HCT116 (cell line): ENCODE results near the gene IBA57. TPM values are rescaled to one million over a fixed set of nuclear protein-coding genes. Genes with fewer than 3 reads are reported as not detected.

Source experiments
- ATAC-seq: fragments of 200-7000 bp; cut with Tn5 transposase; 2 replicates; pipeline ENCODE4 v1.9.1; 2020; ENCODE audit warnings: mild to moderate bottlenecking, moderate library complexity
- BruUV-seq: library from RNA; stranded (reverse); fragments of 400-500 nt; replicated peaks from 2 replicates; lab custom pipeline; 2021; lab: Mats Ljungman, UMichigan
- CTCF ChIA-PET: fragments of 300-600 bp; sonication (Branson Sonifier 250); formaldehyde crosslinking; loops from one replicate; lab custom pipeline; 2021; ENCODE audit warnings: antibody characterized with exemption; lab: Charles Lee
- POLR2A ChIA-PET: fragments of 300-600, 350-600 bp; sonication (Branson Sonifier 250); formaldehyde crosslinking; loops from one replicate; lab custom pipeline; 2021; ENCODE audit warnings: antibody characterized with exemption; lab: Charles Lee
- RAD21 ChIA-PET, 2 experiments: fragments of 300-600 bp; sonication (Branson Sonifier 250); formaldehyde crosslinking; loops; one replicate each; lab custom pipeline; 2023; ENCODE audit warnings: low total read pairs in 2 of 2; ENCODE audit not compliant: uncharacterized antibody in 2 of 2, unreplicated experiment in 2 of 2, low non-redundant PET in 1 of 2; lab: Charles Lee
- DNase-seq: peaks from one replicate; pipeline ENCODE4 v3.0.0-alpha.2; 2010; ENCODE audit warnings: low read depth, low spot score
- H2AFZ ChIP-seq: fragments of 200-600 bp; shearing (Covaris generic), sonication (generic); 2 replicates; pipeline ENCODE4 v1.6.1; 2017; ENCODE audit warnings: low read depth, mixed run types, mixed read lengths, antibody characterized with exemption, low read length; ENCODE audit not compliant: poor library complexity, severe bottlenecking
- H3K27ac ChIP-seq: 2 replicates; pipeline ENCODE4 v1.5.1; 2012; ENCODE audit warnings: low read depth, low read length
- H3K27me3 ChIP-seq: fragments of 200-600 bp; sonication (generic); 2 replicates; pipeline ENCODE4 v1.6.1; 2016; ENCODE audit warnings: mixed run types, low read length, mixed read lengths; ENCODE audit not compliant: insufficient read depth
- H3K36me3 ChIP-seq, 2 experiments: fragments of 200-500 bp in 1 of 2; fragments of 200-600 bp in 1 of 2; sonication (Bioruptor generic) in 1 of 2; sonication (generic) in 1 of 2; 2 replicates each; pipeline versions ENCODE4 v1.5.1 to v1.6.1; 2014 to 2016; ENCODE audit warnings: low read length in 2 of 2, inconsistent platforms in 1 of 2, mixed read lengths in 1 of 2, mixed run types in 1 of 2; ENCODE audit not compliant: insufficient read depth in 2 of 2, control insufficient read depth in 1 of 2
- H3K4me1 ChIP-seq, 2 experiments: fragments of 200-600 bp in 1 of 2; sonication (generic) in 1 of 2; 2 replicates each; pipeline versions ENCODE4 v1.5.1 to v1.6.1; 2012 to 2017; ENCODE audit warnings: low read length in 2 of 2, inconsistent platforms in 1 of 2, mild to moderate bottlenecking in 1 of 2, mixed read lengths in 1 of 2, mixed run types in 1 of 2, moderate library complexity in 1 of 2; ENCODE audit not compliant: insufficient read depth in 2 of 2, control insufficient read depth in 1 of 2
- H3K4me2 ChIP-seq: fragments of 200-600 bp; sonication (generic); 2 replicates; pipeline ENCODE4 v1.6.1; 2017; ENCODE audit warnings: mixed run types, low read length, mixed read lengths
- H3K4me3 ChIP-seq, 2 experiments: fragments of 200-600 bp in 1 of 2; sonication (generic) in 1 of 2; replicated peaks in 1 of 2; 2 replicates each; pipeline ENCODE4 v1.5.1; 2011 to 2016; ENCODE audit warnings: low read length in 2 of 2, control low read depth in 1 of 2, low read depth in 1 of 2, mild to moderate bottlenecking in 1 of 2, mixed read lengths in 1 of 2, mixed run types in 1 of 2
- H3K79me2 ChIP-seq: fragments of 200-600 bp; sonication (generic); 2 replicates; pipeline ENCODE4 v1.6.1; 2017; ENCODE audit warnings: mild to moderate bottlenecking, mixed run types, low read length, moderate library complexity, mixed read lengths; ENCODE audit not compliant: insufficient read depth
- H3K9ac ChIP-seq: fragments of 200-600 bp; sonication (generic); 2 replicates; pipeline ENCODE4 v1.6.1; 2016; ENCODE audit warnings: low read length, mixed read lengths
- H3K9me2 ChIP-seq: fragments of 200-600 bp; sonication (generic), shearing (Covaris generic); 2 replicates; pipeline ENCODE4 v1.6.1; 2017; ENCODE audit warnings: mixed run types, mild to moderate bottlenecking, moderate library complexity; ENCODE audit not compliant: insufficient read depth
- H3K9me3 ChIP-seq, 2 experiments: fragments of 200-500 bp in 1 of 2; fragments of 200-600 bp in 1 of 2; sonication (Bioruptor generic) in 1 of 2; sonication (generic) in 1 of 2; 2 replicates each; pipeline ENCODE4 v1.6.1; 2014 to 2017; ENCODE audit warnings: low read length in 2 of 2, mixed read lengths in 2 of 2, inconsistent platforms in 1 of 2, low read depth in 1 of 2, mild to moderate bottlenecking in 1 of 2, mixed run types in 1 of 2, moderate library complexity in 1 of 2; ENCODE audit not compliant: control insufficient read depth in 1 of 2, insufficient read depth in 1 of 2
- H4K20me1 ChIP-seq: fragments of 200-600 bp; sonication (generic), shearing (Covaris generic); 2 replicates; pipeline ENCODE4 v1.6.1; 2017; ENCODE audit warnings: mixed run types, mild to moderate bottlenecking, moderate library complexity; ENCODE audit not compliant: insufficient read depth
- CBX3 ChIP-seq: IDR thresholded peaks from 2 replicates; pipeline ENCODE4 v1.6.1; 2012; ENCODE audit warnings: low read depth
- EGR1 ChIP-seq: IDR thresholded peaks from 2 replicates; pipeline ENCODE4 v1.6.1; 2012; ENCODE audit warnings: low read depth
- ELF1 ChIP-seq: IDR thresholded peaks from 2 replicates; pipeline ENCODE4 v1.6.1; 2012; ENCODE audit warnings: low read depth, borderline replicate concordance
- EZH2 ChIP-seq: fragments of 200-600 bp; sonication (generic); IDR thresholded peaks from 2 replicates; pipeline ENCODE4 v1.6.1; 2017; ENCODE audit warnings: antibody characterized with exemption, mixed run types
- JUND ChIP-seq: IDR thresholded peaks from 2 replicates; pipeline ENCODE4 v1.6.1; 2012
- SIN3A ChIP-seq: IDR thresholded peaks from 2 replicates; pipeline ENCODE4 v1.6.1; 2012; ENCODE audit warnings: low read depth
- SP1 ChIP-seq: IDR thresholded peaks from 2 replicates; pipeline ENCODE4 v1.6.1; 2012; ENCODE audit warnings: low read depth
- TCF7L2 ChIP-seq: IDR thresholded peaks from 2 replicates; pipeline ENCODE4 v1.7.0; 2011; ENCODE audit warnings: borderline replicate concordance, inconsistent platforms; ENCODE audit not compliant: insufficient read depth, insufficient read length; ENCODE audit errors: extremely low read depth
- YY1 ChIP-seq: IDR thresholded peaks from 2 replicates; pipeline ENCODE4 v1.6.1; 2011; ENCODE audit warnings: low read length, low read depth, moderate library complexity, mild to moderate bottlenecking; ENCODE audit not compliant: insufficient replicate concordance; ENCODE audit errors: extremely low read depth
- ZFX ChIP-seq: fragments of 450-650 bp; IDR thresholded peaks from 2 replicates; pipeline ENCODE4 v1.6.1; 2017
- ZNF274 ChIP-seq: fragments of 200-500 bp; sonication (Bioruptor generic); IDR thresholded peaks from 2 replicates; pipeline ENCODE4 v1.6.1; 2014; ENCODE audit warnings: mild to moderate bottlenecking, low read depth, low read length, inconsistent platforms
- intact Hi-C: fragments of 100-400 bp; cut with micrococcal nuclease; formaldehyde crosslinking; loops from 2 replicates; pipeline ENCODE4 v1.10.0; 2022
- total RNA-seq: library from RNA; stranded (reverse); gene quantifications from one replicate; pipeline ENCODE4 v1.2.1, GENCODE V29; 2021; ENCODE audit not compliant: unreplicated experiment
- TF ChIP-seq, protein P1 (sequence below): IDR thresholded peaks from 2 replicates; pipeline ENCODE4 v1.6.1; 2012; ENCODE audit warnings: low read depth
- TF ChIP-seq, protein P2 (sequence below): IDR thresholded peaks from 2 replicates; pipeline ENCODE4 v1.6.1; 2011; ENCODE audit warnings: mild to moderate bottlenecking, low read length, moderate library complexity; ENCODE audit not compliant: insufficient replicate concordance; ENCODE audit errors: extremely low read depth
- TF ChIP-seq, protein P3 (sequence below), 3 experiments: fragments of 200-600 bp in 1 of 3; sonication (generic) in 1 of 3; IDR thresholded peaks in 2 of 3; conservative IDR thresholded peaks in 1 of 3; 2 replicates each; pipeline ENCODE4 v1.5.1; 2012 to 2017; ENCODE audit warnings: low read depth in 2 of 3, low read length in 2 of 3, antibody characterized with exemption in 1 of 3, borderline replicate concordance in 1 of 3, control low read depth in 1 of 3, mild to moderate bottlenecking in 1 of 3, mixed read lengths in 1 of 3, mixed run types in 1 of 3, moderate library complexity in 1 of 3; ENCODE audit not compliant: insufficient read depth in 1 of 3
- TF ChIP-seq, protein P4 (sequence below): IDR thresholded peaks from 2 replicates; pipeline ENCODE4 v1.6.1; 2012
- TF ChIP-seq, protein P5 (sequence below): IDR thresholded peaks from 2 replicates; pipeline ENCODE4 v1.6.1; 2012

The IBA57 gene
- total RNA-seq, 1 experiment from 2014 or later = 11.6 TPM

DNA sequence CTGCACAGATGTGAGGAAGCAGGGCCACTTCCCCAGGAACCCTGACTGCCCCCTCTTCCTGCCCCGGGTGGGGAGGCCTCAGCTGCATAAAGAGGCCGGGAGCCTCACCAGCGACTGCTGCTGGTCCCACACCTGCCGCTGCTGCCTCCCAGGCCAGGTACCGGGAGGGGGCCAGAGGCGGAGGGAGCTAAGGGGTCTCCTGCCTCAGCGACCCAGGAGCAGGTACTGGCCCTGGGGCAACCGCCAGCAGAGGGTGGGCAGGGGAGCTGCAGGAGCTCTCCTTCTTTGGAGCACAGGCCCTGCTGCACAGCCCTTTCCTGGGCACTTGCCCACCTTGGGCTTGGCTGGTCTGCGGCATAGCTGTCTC lies 9.1 kb upstream of the IBA57 start:
- Histone ChIP-seq H3K27ac (no peak overlapping the region), H3K36me3 (no peaks in the 10 kb centered on the region), H3K4me2 (no peak overlapping the region), H3K9me3 (no peaks in the 10 kb centered on the region), H2AFZ (no peak overlapping the region), H4K20me1 (no peaks in the 10 kb centered on the region), H3K9me2 (no peaks in the 10 kb centered on the region), H3K4me3 (no peak overlapping the region), H3K4me1 (peaks cover 11 to 14% of the 10 kb centered on the region in 2 experiments; a peak in 3 of 4 replicates), H3K79me2 (no peaks in the 10 kb centered on the region), H3K9ac (no peak overlapping the region), H3K27me3 (no peaks in the 10 kb centered on the region)
- CTCF ChIA-PET = no interaction called here
- no TSS peak for BruUV-seq
- no peak for ATAC-seq
- DNase-seq = no peak
- intact Hi-C loops = no loop called here
- RAD21 ChIA-PET = no interaction called here
- POLR2A ChIA-PET = no interaction called here
- TF ChIP-seq TCF7L2 (no peak), CBX3 (no peak), EGR1 (no peak), SIN3A (no peak), ZNF274 (no peak), ELF1 (no peak), JUND (no peak), ZFX (no peak), EZH2 (no peak), YY1 (no peak), SP1 (no peak)
- TF ChIP-seq, protein P1, sequence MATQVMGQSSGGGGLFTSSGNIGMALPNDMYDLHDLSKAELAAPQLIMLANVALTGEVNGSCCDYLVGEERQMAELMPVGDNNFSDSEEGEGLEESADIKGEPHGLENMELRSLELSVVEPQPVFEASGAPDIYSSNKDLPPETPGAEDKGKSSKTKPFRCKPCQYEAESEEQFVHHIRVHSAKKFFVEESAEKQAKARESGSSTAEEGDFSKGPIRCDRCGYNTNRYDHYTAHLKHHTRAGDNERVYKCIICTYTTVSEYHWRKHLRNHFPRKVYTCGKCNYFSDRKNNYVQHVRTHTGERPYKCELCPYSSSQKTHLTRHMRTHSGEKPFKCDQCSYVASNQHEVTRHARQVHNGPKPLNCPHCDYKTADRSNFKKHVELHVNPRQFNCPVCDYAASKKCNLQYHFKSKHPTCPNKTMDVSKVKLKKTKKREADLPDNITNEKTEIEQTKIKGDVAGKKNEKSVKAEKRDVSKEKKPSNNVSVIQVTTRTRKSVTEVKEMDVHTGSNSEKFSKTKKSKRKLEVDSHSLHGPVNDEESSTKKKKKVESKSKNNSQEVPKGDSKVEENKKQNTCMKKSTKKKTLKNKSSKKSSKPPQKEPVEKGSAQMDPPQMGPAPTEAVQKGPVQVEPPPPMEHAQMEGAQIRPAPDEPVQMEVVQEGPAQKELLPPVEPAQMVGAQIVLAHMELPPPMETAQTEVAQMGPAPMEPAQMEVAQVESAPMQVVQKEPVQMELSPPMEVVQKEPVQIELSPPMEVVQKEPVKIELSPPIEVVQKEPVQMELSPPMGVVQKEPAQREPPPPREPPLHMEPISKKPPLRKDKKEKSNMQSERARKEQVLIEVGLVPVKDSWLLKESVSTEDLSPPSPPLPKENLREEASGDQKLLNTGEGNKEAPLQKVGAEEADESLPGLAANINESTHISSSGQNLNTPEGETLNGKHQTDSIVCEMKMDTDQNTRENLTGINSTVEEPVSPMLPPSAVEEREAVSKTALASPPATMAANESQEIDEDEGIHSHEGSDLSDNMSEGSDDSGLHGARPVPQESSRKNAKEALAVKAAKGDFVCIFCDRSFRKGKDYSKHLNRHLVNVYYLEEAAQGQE = no peak
- TF ChIP-seq, protein P2, sequence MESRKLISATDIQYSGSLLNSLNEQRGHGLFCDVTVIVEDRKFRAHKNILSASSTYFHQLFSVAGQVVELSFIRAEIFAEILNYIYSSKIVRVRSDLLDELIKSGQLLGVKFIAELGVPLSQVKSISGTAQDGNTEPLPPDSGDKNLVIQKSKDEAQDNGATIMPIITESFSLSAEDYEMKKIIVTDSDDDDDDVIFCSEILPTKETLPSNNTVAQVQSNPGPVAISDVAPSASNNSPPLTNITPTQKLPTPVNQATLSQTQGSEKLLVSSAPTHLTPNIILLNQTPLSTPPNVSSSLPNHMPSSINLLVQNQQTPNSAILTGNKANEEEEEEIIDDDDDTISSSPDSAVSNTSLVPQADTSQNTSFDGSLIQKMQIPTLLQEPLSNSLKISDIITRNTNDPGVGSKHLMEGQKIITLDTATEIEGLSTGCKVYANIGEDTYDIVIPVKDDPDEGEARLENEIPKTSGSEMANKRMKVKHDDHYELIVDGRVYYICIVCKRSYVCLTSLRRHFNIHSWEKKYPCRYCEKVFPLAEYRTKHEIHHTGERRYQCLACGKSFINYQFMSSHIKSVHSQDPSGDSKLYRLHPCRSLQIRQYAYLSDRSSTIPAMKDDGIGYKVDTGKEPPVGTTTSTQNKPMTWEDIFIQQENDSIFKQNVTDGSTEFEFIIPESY = no peak
- TF ChIP-seq, protein P3, sequence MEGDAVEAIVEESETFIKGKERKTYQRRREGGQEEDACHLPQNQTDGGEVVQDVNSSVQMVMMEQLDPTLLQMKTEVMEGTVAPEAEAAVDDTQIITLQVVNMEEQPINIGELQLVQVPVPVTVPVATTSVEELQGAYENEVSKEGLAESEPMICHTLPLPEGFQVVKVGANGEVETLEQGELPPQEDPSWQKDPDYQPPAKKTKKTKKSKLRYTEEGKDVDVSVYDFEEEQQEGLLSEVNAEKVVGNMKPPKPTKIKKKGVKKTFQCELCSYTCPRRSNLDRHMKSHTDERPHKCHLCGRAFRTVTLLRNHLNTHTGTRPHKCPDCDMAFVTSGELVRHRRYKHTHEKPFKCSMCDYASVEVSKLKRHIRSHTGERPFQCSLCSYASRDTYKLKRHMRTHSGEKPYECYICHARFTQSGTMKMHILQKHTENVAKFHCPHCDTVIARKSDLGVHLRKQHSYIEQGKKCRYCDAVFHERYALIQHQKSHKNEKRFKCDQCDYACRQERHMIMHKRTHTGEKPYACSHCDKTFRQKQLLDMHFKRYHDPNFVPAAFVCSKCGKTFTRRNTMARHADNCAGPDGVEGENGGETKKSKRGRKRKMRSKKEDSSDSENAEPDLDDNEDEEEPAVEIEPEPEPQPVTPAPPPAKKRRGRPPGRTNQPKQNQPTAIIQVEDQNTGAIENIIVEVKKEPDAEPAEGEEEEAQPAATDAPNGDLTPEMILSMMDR (IDR thresholded peaks at IDR 0.05 in 2 of 3, conservative IDR thresholded peaks at IDR 0.05 in 1 of 3; ENCODE audit: borderline replicate concordance in 1 of 3, insufficient read depth in 1 of 3, low read depth in 2 of 3, low read length in 2 of 3) = no peak
- TF ChIP-seq, protein P4, sequence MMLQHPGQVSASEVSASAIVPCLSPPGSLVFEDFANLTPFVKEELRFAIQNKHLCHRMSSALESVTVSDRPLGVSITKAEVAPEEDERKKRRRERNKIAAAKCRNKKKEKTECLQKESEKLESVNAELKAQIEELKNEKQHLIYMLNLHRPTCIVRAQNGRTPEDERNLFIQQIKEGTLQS = no peak
- TF ChIP-seq, protein P5, sequence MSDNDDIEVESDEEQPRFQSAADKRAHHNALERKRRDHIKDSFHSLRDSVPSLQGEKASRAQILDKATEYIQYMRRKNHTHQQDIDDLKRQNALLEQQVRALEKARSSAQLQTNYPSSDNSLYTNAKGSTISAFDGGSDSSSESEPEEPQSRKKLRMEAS = no peak
